ENCODE measurements around the gene ANAPC16. TPM values are rescaled to one million over a fixed set of nuclear protein-coding genes. Genes with fewer than 3 reads are reported as not detected.
"Not testable (repeated sequence)": the region's sequence is repeated elsewhere in the genome, so short reads cannot be mapped to it uniquely, and the experiment has no call there.

Gene ANAPC16
- total RNA-seq, 2 donors from 2014 or later: 57.4 to 68.4 TPM

GRCh38 chr10:72267381-72267780, 51.6 kb downstream of the ANAPC16 start:
- no peaks in the 10 kb centered on the region for H3K36me3 Mint-ChIP-seq (ENCODE audit: low read depth)
- peaks cover 3% of the 10 kb centered on the region for H3K4me1 ChIP-seq (ENCODE audit: control insufficient read depth, insufficient read depth, low read length)
- H3K27ac ChIP-seq (ENCODE audit: low read depth, low read length): peak overlapping the region; percentile 53
- no peak for TF ChIP-seq CTCF (conservative IDR thresholded peaks at IDR 0.05)
- H3K27me3 ChIP-seq (ENCODE audit: control insufficient read depth, insufficient read depth, low read length, poor library complexity, severe bottlenecking): no peaks in the 10 kb centered on the region
- H3K4me3 Mint-ChIP-seq: no peak overlapping the region
- H3K9me3 Mint-ChIP-seq: no peaks in the 10 kb centered on the region
- DNase-seq: no peak
- no peak overlapping the region for H3K4me3 ChIP-seq (ENCODE audit: low read length)
- peaks cover 3% of the 10 kb centered on the region for H3K27me3 Mint-ChIP-seq (ENCODE audit: insufficient read depth)
- no peaks in the 10 kb centered on the region for H3K9me3 ChIP-seq (ENCODE audit: control insufficient read depth, low read length)
- H3K4me1 Mint-ChIP-seq: peaks cover 31% of the 10 kb centered on the region
- H3K27ac Mint-ChIP-seq: no peak overlapping the region
- no peak overlapping the region for H3K9ac ChIP-seq (ENCODE audit: extremely low read depth, low read length, poor library complexity, severe bottlenecking)
- WGBS, 2 experiments (ENCODE audit: insufficient coverage in 1 of 2, insufficient read length in 1 of 2): 60 to 63% methylated on average over 5 to 6 of the region's 6 CpGs
- H3K36me3 ChIP-seq (ENCODE audit: control insufficient read depth, insufficient read depth, low read length): no peaks in the 10 kb centered on the region

GRCh38 chr10:72267819-72268399, 52.1 kb downstream of the ANAPC16 start:
- Histone ChIP-seq H3K27me3 (ENCODE audit: control insufficient read depth, insufficient read depth, low read length, poor library complexity, severe bottlenecking) (no peaks in the 10 kb centered on the region), H3K27ac (ENCODE audit: low read depth, low read length) (peak overlapping the region; percentile 53), H3K9ac (ENCODE audit: extremely low read depth, low read length, poor library complexity, severe bottlenecking) (no peak overlapping the region), H3K9me3 (ENCODE audit: control insufficient read depth, low read length) (no peaks in the 10 kb centered on the region), H3K36me3 (ENCODE audit: control insufficient read depth, insufficient read depth, low read length) (no peaks in the 10 kb centered on the region), H3K4me1 (ENCODE audit: control insufficient read depth, insufficient read depth, low read length) (peaks cover 3% of the 10 kb centered on the region), H3K4me3 (ENCODE audit: low read length) (no peak overlapping the region)
- TF ChIP-seq CTCF (conservative IDR thresholded peaks at IDR 0.05): no peak
- DNase-seq: peak; percentile 68
- H3K4me1 Mint-ChIP-seq: peaks cover 35% of the 10 kb centered on the region
- no peaks in the 10 kb centered on the region for H3K36me3 Mint-ChIP-seq (ENCODE audit: low read depth)
- no peaks in the 10 kb centered on the region for H3K9me3 Mint-ChIP-seq
- peaks cover 3% of the 10 kb centered on the region for H3K27me3 Mint-ChIP-seq (ENCODE audit: insufficient read depth)
- H3K4me3 Mint-ChIP-seq: no peak overlapping the region
- H3K27ac Mint-ChIP-seq: no peak overlapping the region
- WGBS, 2 experiments (ENCODE audit: insufficient coverage in 1 of 2, insufficient read length in 1 of 2): 86 to 92% methylated on average over 12 to 15 of the region's 15 CpGs

GRCh38 chr10:72268475-72269200, 52.8 kb downstream of the ANAPC16 start:
- H3K36me3 ChIP-seq (ENCODE audit: control insufficient read depth, insufficient read depth, low read length); H3K27ac ChIP-seq (ENCODE audit: low read depth, low read length); DNase-seq; H3K4me3 Mint-ChIP-seq; H3K27me3 ChIP-seq (ENCODE audit: control insufficient read depth, insufficient read depth, low read length, poor library complexity, severe bottlenecking); H3K4me1 ChIP-seq (ENCODE audit: control insufficient read depth, insufficient read depth, low read length); H3K4me3 ChIP-seq (ENCODE audit: low read length); H3K36me3 Mint-ChIP-seq (ENCODE audit: low read depth); H3K27me3 Mint-ChIP-seq (ENCODE audit: insufficient read depth); H3K9me3 ChIP-seq (ENCODE audit: control insufficient read depth, low read length); H3K9me3 Mint-ChIP-seq; H3K27ac Mint-ChIP-seq; H3K9ac ChIP-seq (ENCODE audit: extremely low read depth, low read length, poor library complexity, severe bottlenecking): not testable (repeated sequence)
- 94% methylated on average over 5 of the region's 5 CpGs; no CpG with 5 or more reads in 1 of the 2 experiments for WGBS, 2 experiments (ENCODE audit: insufficient coverage in 1 of 2, insufficient read length in 1 of 2)
- peaks cover 34% of the 10 kb centered on the region for H3K4me1 Mint-ChIP-seq

Data from endodermal cell (in vitro differentiated cells).